Stomach (tissue), 9 donors: Measurements from ENCODE around the gene WDR93. TPM values are rescaled to one million over a fixed set of nuclear protein-coding genes. Genes with fewer than 3 reads are reported as not detected.

Source experiments
- DNase-seq, 2 donors: peaks; one replicate each; pipeline versions ENCODE4 v3.0.0 to v3.0.0-alpha.2; 2013 to 2019
- H3K27ac ChIP-seq, 5 donors: fragments of 200-600 bp in 4 of 5; sonication (generic) in 4 of 5; one replicate each; pipeline ENCODE4 v1.5.1; 2013 to 2019; ENCODE audit warnings: mild to moderate bottlenecking in 1 of 5, moderate library complexity in 1 of 5
- H3K27me3 ChIP-seq, 3 donors: fragments of 200-600 bp; sonication (generic); one replicate each; pipeline ENCODE4 v1.5.1; 2017 to 2019; ENCODE audit warnings: mixed run types in 1 of 3
- H3K36me3 ChIP-seq, 4 donors: fragments of 200-600 bp; sonication (generic); 1 replicate in 3 of 4; 2 replicates in 1 of 4; pipeline ENCODE4 v1.5.1; 2016 to 2019
- H3K4me1 ChIP-seq, 4 donors: fragments of 200-600 bp; sonication (generic); one replicate each; pipeline ENCODE4 v1.5.1; 2016 to 2019
- H3K4me3 ChIP-seq, 4 donors: fragments of 200-600 bp; sonication (generic) in 3 of 4; one replicate each; pipeline ENCODE4 v1.5.1; 2016 to 2019; ENCODE audit warnings: mild to moderate bottlenecking in 1 of 4
- H3K9me3 ChIP-seq, 4 donors: fragments of 200-600 bp; sonication (generic); one replicate each; pipeline ENCODE4 v1.5.1; 2016 to 2019
- EP300 ChIP-seq: sonication (generic); formaldehyde crosslinking; IDR thresholded peaks from one replicate; pipeline ENCODE4 v1.6.1; 2017; ENCODE audit warnings: antibody characterized with exemption
- POLR2A ChIP-seq, 4 donors: fragments of 450-650 bp; IDR thresholded peaks; one replicate each; pipeline ENCODE4 v1.6.1; 2016; ENCODE audit warnings: antibody characterized with exemption in 4 of 4, control low read depth in 2 of 4, mild to moderate bottlenecking in 1 of 4, moderate library complexity in 1 of 4
- POLR2AphosphoS5 ChIP-seq, 3 donors: sonication (generic); formaldehyde crosslinking; IDR thresholded peaks; one replicate each; pipeline ENCODE4 v1.6.1; 2016; ENCODE audit warnings: antibody characterized with exemption in 3 of 3
- WGBS, 5 donors: extraction: QIAGEN DNeasy Blood & Tissue Kit in 3 of 5; methylation state at CpG; one replicate each; pipeline versions ENCODE4 v1.1.5 to v1.1.7; 2013 to 2018; 5-methylcytosine and 5-hydroxymethylcytosine counted together
- intact Hi-C: fragments of 100-400 bp; cut with DNase I; formaldehyde crosslinking; loops from one replicate; pipeline ENCODE4 v1.15.1; 2023; ENCODE audit warnings: low total_unique reads
- polyA plus RNA-seq, 3 donors: library from polyadenylated mRNA; stranded (reverse); fragments of 200-250 nt; gene quantifications; one replicate each; pipeline ENCODE4 v1.2.3, GENCODE V29; 2013
- small RNA-seq, 4 donors: library from RNA; depleted of rRNA; stranded (forward); fragments of <200 nt; gene quantifications; one replicate each; pipeline ENCODE3, GENCODE V24; 2016
- total RNA-seq, 5 donors: library from RNA; depleted of rRNA; stranded (reverse); fragments of >200 nt; gene quantifications; one replicate each; pipeline versions ENCODE4 v1.1.0 to v1.2.3, GENCODE V29; 2014 to 2016
- TF ChIP-seq, protein P1 (sequence below), 7 experiments: fragments of 450-650 bp in 4 of 7; fragments of 200-600 bp in 3 of 7; sonication (generic) in 3 of 7; IDR thresholded peaks; one replicate each; pipeline ENCODE4 v1.5.1; 2016 to 2019; ENCODE audit warnings: antibody characterized with exemption in 7 of 7, control low read depth in 2 of 7, mild to moderate bottlenecking in 1 of 7
- donor health status: healthy with polysubstance abuse.
- donor health status: Bipolar disorder and iron deficiency.
- donor health status: healthy.

The WDR93 gene
- total and polyA plus RNA-seq, 8 donors, result 0.10 TPM; not detected in 7

DNA sequence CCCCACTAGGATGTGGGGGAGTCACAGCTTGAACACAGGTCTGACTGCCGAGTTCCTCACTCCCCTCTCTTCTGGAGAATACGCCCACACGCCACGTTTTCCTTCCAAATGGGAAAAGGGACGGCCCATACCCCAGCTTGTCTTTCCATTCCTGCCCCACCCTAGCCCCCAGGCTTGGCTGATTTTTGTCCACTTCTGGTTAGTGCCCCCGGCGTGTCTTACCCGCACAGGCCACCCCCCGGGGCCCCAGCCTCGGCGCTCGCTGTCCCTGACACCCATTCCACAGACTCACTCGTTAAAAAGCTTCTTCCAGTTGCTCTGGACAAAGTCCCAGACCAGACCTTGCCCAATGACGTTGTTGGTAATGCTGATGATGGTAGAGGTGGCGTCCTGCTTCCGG, 100.0 kb downstream of the WDR93 start:
- H3K9me3 ChIP-seq, result peaks cover 0 to 11% (median 5%) of the 10 kb centered on the region in 4 donors
- no peak overlapping the region for H3K4me3 ChIP-seq
- H3K36me3 ChIP-seq, result peaks cover 0 to 15% (median 2%) of the 10 kb centered on the region in 4 donors
- 86 to 91% (median 90%) methylated on average over 16 of the region's 16 CpGs for WGBS, 5 donors
- DNase-seq, result no peak
- intact Hi-C loops, result no loop called here
- H3K4me1 ChIP-seq, result peaks cover 0 to 11% (median 0%) of the 10 kb centered on the region in 4 donors
- H3K27me3 ChIP-seq, result no peaks in the 10 kb centered on the region
- H3K27ac ChIP-seq, result no peak overlapping the region
- TF ChIP-seq POLR2A (IDR thresholded peaks at IDR 0.05) (no peak), EP300 (no peak), POLR2AphosphoS5 (IDR thresholded peaks at IDR 0.05) (no peak)
- TF ChIP-seq, protein P1, sequence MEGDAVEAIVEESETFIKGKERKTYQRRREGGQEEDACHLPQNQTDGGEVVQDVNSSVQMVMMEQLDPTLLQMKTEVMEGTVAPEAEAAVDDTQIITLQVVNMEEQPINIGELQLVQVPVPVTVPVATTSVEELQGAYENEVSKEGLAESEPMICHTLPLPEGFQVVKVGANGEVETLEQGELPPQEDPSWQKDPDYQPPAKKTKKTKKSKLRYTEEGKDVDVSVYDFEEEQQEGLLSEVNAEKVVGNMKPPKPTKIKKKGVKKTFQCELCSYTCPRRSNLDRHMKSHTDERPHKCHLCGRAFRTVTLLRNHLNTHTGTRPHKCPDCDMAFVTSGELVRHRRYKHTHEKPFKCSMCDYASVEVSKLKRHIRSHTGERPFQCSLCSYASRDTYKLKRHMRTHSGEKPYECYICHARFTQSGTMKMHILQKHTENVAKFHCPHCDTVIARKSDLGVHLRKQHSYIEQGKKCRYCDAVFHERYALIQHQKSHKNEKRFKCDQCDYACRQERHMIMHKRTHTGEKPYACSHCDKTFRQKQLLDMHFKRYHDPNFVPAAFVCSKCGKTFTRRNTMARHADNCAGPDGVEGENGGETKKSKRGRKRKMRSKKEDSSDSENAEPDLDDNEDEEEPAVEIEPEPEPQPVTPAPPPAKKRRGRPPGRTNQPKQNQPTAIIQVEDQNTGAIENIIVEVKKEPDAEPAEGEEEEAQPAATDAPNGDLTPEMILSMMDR (IDR thresholded peaks at IDR 0.05), result no peak

DNA sequence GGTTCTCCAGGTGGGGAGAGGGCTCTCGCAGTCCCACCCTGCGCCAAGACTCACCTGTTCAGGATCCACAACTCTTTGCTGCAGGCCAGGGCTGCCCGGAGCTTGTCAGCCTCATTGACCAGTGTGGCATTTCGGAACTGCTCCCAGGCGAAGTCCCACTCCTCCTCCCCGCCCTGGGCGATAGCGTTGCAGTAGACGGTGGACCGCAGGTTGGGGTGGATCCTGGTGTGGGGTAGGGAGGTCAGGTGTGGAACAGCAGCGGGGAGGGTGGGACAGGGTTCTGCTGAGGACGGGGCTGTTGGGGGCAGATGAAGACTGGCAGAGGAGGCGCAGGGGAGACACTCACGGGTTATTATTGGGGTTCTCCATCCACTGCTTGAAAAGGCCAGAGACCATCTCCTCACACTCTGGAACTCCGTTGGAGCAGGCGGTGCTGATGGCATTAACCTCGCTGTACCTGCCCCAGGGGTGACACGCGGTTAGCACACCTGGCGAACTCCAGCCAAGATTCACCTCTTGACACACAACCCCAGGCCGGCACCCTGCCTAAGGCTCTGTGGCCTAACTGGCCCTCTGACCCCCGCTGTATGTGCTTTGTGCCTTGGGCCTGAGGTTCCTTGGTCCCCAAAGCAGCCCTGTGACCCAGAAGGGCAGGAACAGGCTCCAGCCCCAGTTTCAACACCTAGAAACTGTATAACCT, 101.6 kb downstream of the WDR93 start:
- Histone ChIP-seq H3K4me3 (no peak overlapping the region), H3K36me3 (peaks cover 0 to 20% (median 2%) of the 10 kb centered on the region in 4 donors), H3K27ac (no peak overlapping the region), H3K27me3 (no peaks in the 10 kb centered on the region), H3K9me3 (peaks cover 0 to 11% (median 5%) of the 10 kb centered on the region in 4 donors), H3K4me1 (peaks cover 0 to 9% (median 0%) of the 10 kb centered on the region in 4 donors)
- intact Hi-C loops, result no loop called here
- TF ChIP-seq, protein P1 (IDR thresholded peaks at IDR 0.05), result no peak
- TF ChIP-seq POLR2AphosphoS5 (IDR thresholded peaks at IDR 0.05) (no peak), POLR2A (IDR thresholded peaks at IDR 0.05) (no peak), EP300 (no peak)
- 92 to 96% (median 93%) methylated on average over 22 of the region's 22 CpGs for WGBS, 5 donors
- peak in 1 of 2 donors; percentile 1 for DNase-seq

Small RNAs within 50 kb of the gene (small RNA-seq; reads per million reads assigned to genes)
- 0 reads per million in 4 donors for gene RNU6-132P

Other genes starting within 250 kb of the WDR93 start
- gene RHCG, start 194.2 kb upstream of the WDR93 start, total RNA-seq, result 10 to 100 TPM in 1 of 5 donors, 1 to 10 TPM in 1, under 1 TPM in 1, not detected in 2; 0.73 to 15.2 (median 5.7) TPM
- gene RHCG, start 194.2 kb upstream of the WDR93 start, polyA plus RNA-seq, result 1,000 to 10,000 TPM in 1 of 3 donors, 1 to 10 TPM in 1, under 1 TPM in 1; 0.19 to 1,120 (median 3.1) TPM
- 1 to 10 TPM in 4 of 5 donors, under 1 TPM in 1; 0.92 to 3.5 (median 1.6) TPM for gene TICRR, start 115.3 kb upstream of the WDR93 start, total RNA-seq
- gene TICRR, start 115.3 kb upstream of the WDR93 start, polyA plus RNA-seq, result 1 to 10 TPM in 1 of 3 donors, under 1 TPM in 2; 0.15 to 2.8 (median 0.25) TPM
- gene KIF7, start 35.3 kb upstream of the WDR93 start, total RNA-seq, result 10 to 100 TPM in 1 of 5 donors, 1 to 10 TPM in 3, not detected in 1; 3.0 to 13.9 (median 7.9) TPM
- 1 to 10 TPM; 1.7 to 2.3 (median 1.7) TPM for gene KIF7, start 35.3 kb upstream of the WDR93 start, polyA plus RNA-seq
- gene PLIN1, start 11.4 kb upstream of the WDR93 start, total RNA-seq, result 1 to 10 TPM; 2.2 to 7.6 (median 3.8) TPM
- gene PLIN1, start 11.4 kb upstream of the WDR93 start, polyA plus RNA-seq, result 1 to 10 TPM in 2 of 3 donors, under 1 TPM in 1; 0.12 to 5.5 (median 1.6) TPM
- gene PEX11A, start 57 bp upstream of the WDR93 start, total RNA-seq, result 10 to 100 TPM in 1 of 5 donors, 1 to 10 TPM in 3, not detected in 1; 2.3 to 11.2 (median 2.9) TPM
- gene PEX11A, start 57 bp upstream of the WDR93 start, polyA plus RNA-seq, result 1 to 10 TPM; 6.8 to 8.1 (median 7.5) TPM
- 10 to 100 TPM in 1 of 5 donors, 1 to 10 TPM in 2, under 1 TPM in 1, not detected in 1; 0.58 to 60.5 (median 2.6) TPM for gene MESP1, start 60.4 kb downstream of the WDR93 start, total RNA-seq
- gene MESP1, start 60.4 kb downstream of the WDR93 start, polyA plus RNA-seq, result 1 to 10 TPM; 1.2 to 1.7 (median 1.3) TPM
- gene MESP2, start 85.5 kb downstream of the WDR93 start, total RNA-seq, result not detected
- gene MESP2, start 85.5 kb downstream of the WDR93 start, polyA plus RNA-seq, result under 1 TPM in 2 of 3 donors, not detected in 1; 0.43 to 0.56 TPM
- gene ANPEP, start 124.0 kb downstream of the WDR93 start, total RNA-seq, result 10 to 100 TPM in 2 of 5 donors, 1 to 10 TPM in 2, under 1 TPM in 1; 0.89 to 41.7 (median 5.2) TPM
- 1 to 10 TPM; 1.9 to 7.2 (median 5.7) TPM for gene ANPEP, start 124.0 kb downstream of the WDR93 start, polyA plus RNA-seq
- 10 to 100 TPM; 14.6 to 90.4 (median 34.5) TPM for gene AP3S2, start 203.2 kb downstream of the WDR93 start, total RNA-seq
- 10 to 100 TPM in 2 of 3 donors, 1 to 10 TPM in 1; 8.4 to 24.7 (median 23.2) TPM for gene AP3S2, start 203.2 kb downstream of the WDR93 start, polyA plus RNA-seq
- gene ARPIN, start 222.1 kb downstream of the WDR93 start, total RNA-seq, result 10 to 100 TPM in 4 of 5 donors, 1 to 10 TPM in 1; 1.2 to 24.8 (median 17.4) TPM
- gene ARPIN, start 222.1 kb downstream of the WDR93 start, polyA plus RNA-seq, result 10 to 100 TPM in 2 of 3 donors, 1 to 10 TPM in 1; 7.4 to 13.4 (median 11.0) TPM